HPDE6-E6E7 (cell line): ENCODE measurements around the gene CNTN4.

Experiments
- DNase-seq: peaks from one replicate; pipeline ENCODE4 v3.0.0; 2011; ENCODE audit warnings: missing footprints; ENCODE audit errors: extremely low spot score

Gene CNTN4

DNA sequence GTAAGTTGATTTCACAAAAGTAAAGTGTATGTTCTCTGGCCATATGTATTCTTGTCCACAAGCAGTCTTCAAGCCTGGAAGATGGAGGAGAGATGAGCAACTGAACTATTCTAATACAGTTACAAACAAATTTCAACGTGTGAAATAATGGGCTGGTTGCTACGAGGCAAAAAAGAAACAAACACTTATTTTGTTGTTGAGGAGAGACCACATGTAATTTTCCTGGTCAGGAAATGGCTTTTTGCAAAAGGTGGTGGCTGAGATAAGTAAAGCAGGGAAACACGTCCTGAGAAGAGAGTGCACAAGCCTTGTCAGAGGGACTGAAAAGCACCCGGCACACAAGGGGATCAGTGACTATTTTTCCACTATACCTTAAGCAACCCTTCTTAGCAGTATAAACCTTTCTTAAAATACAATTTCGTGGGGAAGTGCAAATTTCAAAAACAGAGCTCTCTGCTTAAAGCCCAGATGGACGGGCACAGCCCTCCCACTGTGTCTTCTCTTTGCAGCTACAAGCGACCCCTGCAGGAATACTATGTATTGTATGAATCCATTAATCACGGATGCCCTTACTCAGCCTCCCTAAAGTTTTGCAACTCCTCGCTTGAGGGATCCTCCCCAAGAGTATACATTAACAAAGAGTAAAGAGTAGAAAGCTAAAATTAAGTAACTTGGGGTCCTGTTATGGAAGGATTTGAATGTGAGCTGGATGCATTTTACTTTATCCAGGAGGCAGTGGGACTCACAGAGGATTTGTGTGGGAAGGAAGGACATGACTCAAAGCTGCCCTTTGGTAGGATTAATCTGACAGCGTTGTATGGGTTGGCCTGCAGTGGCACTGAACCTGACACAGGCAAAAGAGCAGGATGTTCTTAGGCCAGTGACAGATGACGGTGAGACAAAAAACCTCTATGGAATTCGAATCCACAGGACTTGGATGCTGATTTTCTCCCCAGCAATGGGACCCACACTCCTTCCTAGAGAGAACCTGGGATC is 757.8 kb downstream of the CNTN4 start:
- DNase-seq: no peak

DNA sequence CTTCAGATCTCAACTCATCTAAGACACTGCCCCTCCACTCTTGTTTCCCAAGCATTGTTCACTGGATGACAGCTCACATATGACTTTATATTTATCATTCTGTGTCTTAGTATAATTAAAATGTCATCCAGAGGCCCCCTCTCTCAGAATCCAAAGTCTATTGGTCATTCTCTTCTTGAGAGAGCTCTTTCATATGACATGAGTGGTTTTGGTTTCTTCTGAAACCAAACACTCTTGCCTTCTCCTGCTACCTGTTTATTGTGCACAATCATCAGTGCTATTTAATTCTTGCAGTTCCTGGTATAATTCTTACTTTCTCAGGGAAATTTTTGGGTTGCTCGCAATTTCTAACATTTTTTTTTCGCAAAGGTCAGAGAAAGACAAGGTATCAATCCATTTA is 762.0 kb downstream of the CNTN4 start:
- DNase-seq: no peak

DNA sequence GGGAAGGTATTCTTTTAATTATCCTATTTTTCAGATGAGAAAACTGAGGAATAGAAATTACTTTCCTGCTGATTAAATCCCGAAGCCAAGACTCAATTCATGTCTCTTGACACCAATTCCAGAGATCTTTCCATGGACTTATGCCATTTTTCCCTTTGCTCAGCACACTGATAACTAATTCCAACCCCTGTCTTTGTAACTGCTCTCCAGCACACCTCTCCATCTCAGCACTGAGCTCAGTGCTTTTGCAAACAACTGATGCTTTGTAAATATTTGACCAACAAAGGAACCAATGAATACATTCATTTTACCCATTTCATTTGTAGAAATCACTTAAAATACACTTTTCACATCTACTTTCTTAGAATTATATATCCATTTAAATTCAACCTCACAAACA is 762.5 kb downstream of the CNTN4 start:
- no peak for DNase-seq

DNA sequence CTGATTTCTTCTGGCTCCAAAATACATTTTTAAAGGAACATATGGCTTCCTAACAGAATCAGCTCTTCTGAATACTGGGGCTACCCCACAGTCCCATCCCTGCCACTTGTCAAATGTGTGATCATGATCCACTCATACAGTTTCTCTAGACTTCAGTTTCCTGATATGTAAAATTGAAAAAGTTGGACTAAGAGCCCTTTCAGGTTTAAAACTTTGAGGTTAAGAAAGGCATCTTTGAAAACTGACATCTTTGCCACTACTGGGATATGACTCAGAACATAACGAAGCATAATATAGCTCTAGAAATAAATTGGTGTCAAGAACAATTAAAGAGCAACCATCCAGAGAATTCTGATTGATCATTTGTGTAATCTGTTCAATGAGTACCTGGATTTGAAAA is 763.3 kb downstream of the CNTN4 start:
- no peak for DNase-seq

GRCh38 chr3:2862366-2862765 is 763.7 kb downstream of the CNTN4 start:
- no peak for DNase-seq

DNA sequence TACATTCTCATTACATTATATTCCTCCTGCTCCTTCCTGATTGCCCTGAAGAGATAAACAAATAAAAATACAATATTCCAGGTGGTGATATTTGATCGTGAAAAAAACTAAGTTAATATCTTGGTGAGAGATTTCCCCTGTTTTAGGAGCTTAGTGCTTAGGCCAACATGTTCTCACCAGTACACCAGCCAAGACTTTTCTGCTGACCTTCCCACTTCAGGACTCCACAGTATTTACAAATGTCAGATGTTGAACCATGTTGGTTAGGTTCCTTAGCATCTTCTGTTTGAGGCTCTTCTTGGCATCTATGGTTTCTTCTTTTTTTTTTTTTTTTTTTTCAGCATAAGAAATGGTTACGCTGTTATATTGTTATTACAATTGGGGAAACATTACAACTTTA is 764.5 kb downstream of the CNTN4 start:
- no peak for DNase-seq

GRCh38 chr3:2869905-2870304 is 771.2 kb downstream of the CNTN4 start:
- DNase-seq: no peak

DNA sequence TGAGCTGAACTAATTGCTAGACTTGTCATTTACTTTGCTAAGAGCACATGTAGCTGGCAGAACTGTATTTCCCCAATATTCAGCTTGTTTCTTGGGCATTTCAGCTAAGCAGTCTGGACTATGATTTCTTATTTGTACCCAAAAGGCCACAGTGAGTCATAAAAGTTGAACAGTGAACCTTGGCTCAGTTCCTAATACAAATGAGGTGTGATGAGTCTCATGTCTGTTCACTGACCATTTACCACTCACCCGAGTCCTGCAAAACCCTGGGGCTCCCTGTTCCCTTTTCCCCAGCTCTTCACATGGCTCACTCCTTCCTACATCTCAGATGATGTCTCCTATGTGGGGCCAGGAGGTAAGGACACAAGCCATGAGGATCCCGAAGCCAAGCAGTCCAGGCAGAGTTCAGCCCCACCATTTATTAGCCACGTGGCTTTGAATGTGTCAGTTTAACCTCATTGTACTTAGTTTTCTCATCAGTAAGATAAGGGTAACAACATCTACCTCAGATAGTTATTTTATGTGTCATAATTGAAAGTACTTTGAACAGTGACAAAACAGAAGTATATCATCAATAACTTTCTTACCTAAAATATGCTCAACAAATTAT is 772.2 kb downstream of the CNTN4 start:
- DNase-seq: no peak

DNA sequence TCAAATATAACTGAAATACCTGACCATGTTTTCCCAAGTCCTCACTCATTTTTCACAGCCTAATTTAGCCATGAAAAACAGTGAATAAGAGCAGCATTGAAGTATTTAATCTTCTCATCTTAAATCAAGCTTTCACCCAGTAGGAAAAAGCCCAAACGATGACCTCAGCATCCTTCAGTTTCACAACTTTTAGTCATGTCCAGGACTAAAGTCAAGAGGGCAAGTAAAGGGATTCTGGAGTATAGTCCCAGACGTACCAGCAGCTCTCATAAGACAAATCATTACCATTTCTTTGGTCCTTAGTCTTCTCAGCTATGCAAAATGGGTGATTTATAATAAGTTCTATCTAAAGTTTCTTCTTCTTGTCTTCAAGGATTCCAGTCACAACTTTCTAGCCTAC is 774.2 kb downstream of the CNTN4 start:
- no peak for DNase-seq

- DNase-seq: no peak
These were observed 775.3 kb downstream of the CNTN4 start for GRCh38 chr3:2873986-2874385.

GRCh38 chr3:2875699-2876098 is 777.0 kb downstream of the CNTN4 start:
- no peak for DNase-seq

DNA sequence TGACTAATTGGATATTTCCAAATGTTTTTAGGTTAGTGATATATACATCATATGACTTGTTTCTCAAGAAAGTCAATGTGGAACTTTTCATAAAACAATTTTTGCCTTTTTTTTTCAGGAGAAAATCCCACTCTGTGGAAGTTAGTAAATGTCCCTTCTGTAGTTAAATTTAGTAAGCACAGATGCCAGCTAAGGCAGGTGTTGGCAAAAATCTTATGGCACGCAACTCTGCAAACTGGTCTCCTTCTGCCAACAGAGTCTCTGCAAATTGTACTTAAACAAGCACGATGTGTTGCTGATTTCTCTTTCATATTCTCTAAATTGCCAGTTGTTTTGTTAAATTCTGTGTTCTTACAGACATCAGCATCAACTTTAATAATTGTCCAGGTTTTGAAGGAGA is 777.7 kb downstream of the CNTN4 start:
- DNase-seq: no peak

DNA sequence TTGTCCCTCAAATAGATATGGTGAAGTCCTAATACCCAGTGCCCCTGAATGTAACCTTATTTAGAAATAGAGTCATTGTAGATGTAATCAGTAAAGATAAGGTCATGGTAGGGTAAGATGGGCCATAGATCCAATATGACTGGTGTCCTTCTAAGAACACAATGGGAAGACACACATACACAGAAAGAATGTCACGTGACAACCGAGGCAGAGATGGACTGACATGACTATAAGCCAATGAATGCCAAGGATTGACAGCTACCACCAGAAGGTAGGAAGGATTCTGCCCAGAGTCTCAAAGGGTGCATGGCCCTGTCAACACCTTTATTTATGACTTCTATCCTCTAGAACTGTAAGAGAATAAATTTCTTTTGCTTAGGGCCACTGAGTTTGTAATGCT is 780.4 kb downstream of the CNTN4 start:
- DNase-seq: no peak

DNA sequence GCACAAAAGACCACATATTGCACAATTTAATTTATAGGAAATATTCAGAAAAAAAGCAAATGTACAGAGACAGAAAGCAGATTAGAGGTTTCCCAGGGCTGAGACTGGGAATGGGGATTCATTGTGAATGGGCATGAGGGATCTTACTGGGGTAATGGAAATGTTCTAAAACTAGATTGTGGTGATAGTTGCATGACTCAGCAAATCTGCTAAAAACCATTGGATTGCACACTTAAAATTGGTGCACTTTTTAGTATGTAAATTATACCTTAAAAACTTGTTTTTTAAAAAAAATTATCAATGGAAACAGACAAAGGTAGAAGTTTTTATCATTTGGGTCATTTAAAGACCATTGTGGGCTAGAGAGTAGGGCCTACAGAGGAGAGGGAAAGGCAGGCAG is 780.9 kb downstream of the CNTN4 start:
- DNase-seq: no peak

DNA sequence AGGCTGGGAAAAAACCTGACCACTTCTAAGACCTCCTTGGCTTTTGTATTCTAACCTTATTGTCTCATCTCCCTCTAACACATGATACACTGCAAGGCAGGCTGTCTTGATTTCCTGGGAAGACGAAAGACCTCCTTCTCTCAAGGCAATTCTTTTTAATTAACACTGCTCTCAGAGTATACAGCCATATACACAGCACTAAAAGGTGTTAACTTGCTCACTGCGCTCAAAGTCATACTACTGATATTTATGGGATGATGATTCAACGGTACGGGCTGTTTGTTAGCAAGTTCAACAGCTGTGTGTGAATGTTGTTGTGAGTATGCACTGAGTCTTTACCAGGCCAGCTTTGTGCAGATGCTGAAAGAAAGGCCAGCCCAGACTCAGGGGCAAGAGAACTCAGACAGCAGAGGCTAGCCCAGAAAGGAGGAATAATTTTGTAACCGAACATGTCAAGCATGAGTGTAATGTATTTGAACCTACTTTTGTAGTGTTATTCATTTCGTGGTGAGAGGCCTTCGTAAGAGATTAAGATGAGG is 781.6 kb downstream of the CNTN4 start:
- no peak for DNase-seq

- no peak for DNase-seq
These were observed 784.6 kb downstream of the CNTN4 start for GRCh38 chr3:2883283-2883682.

- no peak for DNase-seq
These were observed 789.9 kb downstream of the CNTN4 start for GRCh38 chr3:2888592-2888991.

- DNase-seq: no peak
These were observed 791.1 kb downstream of the CNTN4 start for GRCh38 chr3:2889736-2890135.

GRCh38 chr3:2896308-2896939 is 797.8 kb downstream of the CNTN4 start:
- no peak for DNase-seq

GRCh38 chr3:2897821-2898220 is 799.2 kb downstream of the CNTN4 start:
- no peak for DNase-seq

- DNase-seq: no peak
These were observed 800.1 kb downstream of the CNTN4 start for GRCh38 chr3:2898591-2899353.

DNA sequence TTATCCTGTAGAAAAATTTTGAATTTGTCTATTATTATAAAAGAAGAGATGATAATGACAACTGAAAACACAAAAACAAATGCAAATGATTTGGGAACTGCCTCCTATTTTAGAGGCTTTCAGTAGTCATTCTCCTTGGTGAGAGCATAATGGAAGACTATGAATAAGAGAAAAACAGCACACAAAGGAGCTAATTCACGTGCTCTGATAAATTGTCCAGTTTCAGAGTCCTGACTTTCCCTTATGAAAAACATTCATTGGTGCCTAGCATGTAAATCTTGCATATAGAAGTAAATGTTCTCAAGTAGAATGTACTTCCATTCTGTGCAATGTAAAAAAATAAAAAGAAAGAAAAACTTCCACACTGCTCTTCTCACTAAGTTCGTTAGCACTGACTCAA is 805.4 kb downstream of the CNTN4 start:
- no peak for DNase-seq
